Transverse colon (tissue), 4 donors: ENCODE data around the gene DNASE1L3. TPM values are rescaled to one million over a fixed set of nuclear protein-coding genes. Genes with fewer than 3 reads are reported as not detected.

ENCODE experiments used
- DNase-seq: peaks from one replicate; pipeline ENCODE4 v3.0.0-alpha.2; 2019
- H3K27ac ChIP-seq, 4 donors: fragments of 200-600 bp; sonication (generic); 2 replicates each; pipeline ENCODE4 v1.5.1; 2016 to 2018; ENCODE audit warnings: inconsistent platforms in 4 of 4
- H3K27me3 ChIP-seq: fragments of 200-600 bp; sonication (generic); 2 replicates; pipeline ENCODE4 v1.5.1; 2017; ENCODE audit warnings: inconsistent platforms
- H3K36me3 ChIP-seq, 4 donors: fragments of 200-600 bp; sonication (generic); 2 replicates each; pipeline ENCODE4 v1.5.1; 2017 to 2019; ENCODE audit warnings: inconsistent platforms in 4 of 4
- H3K4me1 ChIP-seq, 4 donors: fragments of 200-600 bp; sonication (generic); 2 replicates each; pipeline ENCODE4 v1.5.1; 2017 to 2020; ENCODE audit warnings: inconsistent platforms in 4 of 4
- H3K4me3 ChIP-seq, 4 donors: fragments of 200-600 bp; sonication (generic); 1 replicate in 1 of 4; 2 replicates in 3 of 4; pipeline versions ENCODE4 v1.5.1 to v1.6.1; 2017 to 2019; ENCODE audit warnings: inconsistent platforms in 4 of 4
- H3K9me3 ChIP-seq, 2 donors: fragments of 200-600 bp; sonication (generic); 2 replicates each; pipeline ENCODE4 v1.5.1; 2017 to 2019; ENCODE audit warnings: inconsistent platforms in 2 of 2
- CTCF ChIP-seq, 5 experiments: fragments of 200-600 bp in 3 of 5; fragments of 450-650 bp in 2 of 5; sonication (generic) in 3 of 5; IDR thresholded peaks; 1 replicate in 2 of 5; 2 replicates in 3 of 5; pipeline ENCODE4 v1.5.1; 2016 to 2017; ENCODE audit warnings: antibody characterized with exemption in 5 of 5, inconsistent platforms in 3 of 5, mild to moderate bottlenecking in 2 of 5, moderate library complexity in 1 of 5
- EP300 ChIP-seq: sonication (generic); formaldehyde crosslinking; IDR thresholded peaks from one replicate; pipeline ENCODE4 v1.6.1; 2017; ENCODE audit warnings: antibody characterized with exemption, low read depth
- POLR2A ChIP-seq: fragments of 450-650 bp; IDR thresholded peaks from one replicate; pipeline ENCODE4 v1.6.1; 2016; ENCODE audit warnings: antibody characterized with exemption, mild to moderate bottlenecking, moderate library complexity
- POLR2AphosphoS5 ChIP-seq, 3 donors: sonication (generic); formaldehyde crosslinking; IDR thresholded peaks; one replicate each; pipeline ENCODE4 v1.6.1; 2016; ENCODE audit warnings: antibody characterized with exemption in 3 of 3
- WGBS, 2 donors: methylation state at CpG; one replicate each; pipeline ENCODE4 v1.1.5; 2018; ENCODE audit warnings: low coverage in 1 of 2; 5-methylcytosine and 5-hydroxymethylcytosine counted together
- in situ Hi-C, 4 donors: fragments of 200-750 bp; cut with MboI; loops; one replicate each; pipeline versions ENCODE4 v1.15.0 to v1.15.1; 2017; ENCODE audit warnings: low sequenced_read_pairs in 3 of 4, low pct_ligation_motif_present in 1 of 4, low pct_unique_long_range_greater_than_20kb in 1 of 4
- intact Hi-C: fragments of 100-400 bp; cut with DNase I; formaldehyde crosslinking; loops from one replicate; pipeline ENCODE4 v1.15.1; 2023; ENCODE audit warnings: low total_unique reads
- total RNA-seq, 4 donors: library from RNA; depleted of rRNA; stranded (reverse); fragments of >200 nt; gene quantifications; one replicate each; pipeline ENCODE4 v1.1.0, GENCODE V29; 2016

DNASE1L3 gene
- total RNA-seq, 4 donors from 2014 or later, result 1.9 to 6.8 (median 3.6) TPM

DNA sequence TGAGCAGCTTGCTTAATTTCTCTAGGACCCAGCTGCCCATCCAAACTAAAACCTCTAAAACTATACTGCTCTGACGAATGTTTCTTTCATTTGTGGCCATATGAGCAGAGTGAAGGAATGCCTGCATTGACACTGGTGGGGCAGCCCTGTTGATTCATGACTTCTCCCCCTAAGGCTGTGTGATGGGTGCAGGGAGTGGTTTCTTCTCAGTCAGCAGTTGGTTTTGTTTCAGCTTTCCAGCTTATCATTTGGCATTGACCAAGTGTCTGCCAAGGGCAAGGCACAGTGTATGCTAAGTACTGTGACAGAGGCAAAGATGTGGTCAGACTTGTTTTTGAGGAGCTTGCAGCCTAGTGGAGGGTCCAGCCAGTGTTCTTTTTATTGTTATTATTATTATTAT, 31.6 kb upstream of the DNASE1L3 start:
- WGBS, 2 donors, result 30 to 33% methylated on average over 1 of the region's 1 CpG
- H3K4me3 ChIP-seq, result no peak overlapping the region
- H3K9me3 ChIP-seq, result no peaks in the 10 kb centered on the region
- in situ Hi-C loops (loop anchor here in 1 of 4 donors (10.0 kb wide), 1 partner anchor 52 kb away; no protein-coding TSS in a partner anchor), intact Hi-C loops (no loop called here)
- peaks cover 0 to 31% (median 19%) of the 10 kb centered on the region in 4 donors for H3K4me1 ChIP-seq
- no peak overlapping the region for H3K27ac ChIP-seq
- H3K27me3 ChIP-seq, result no peaks in the 10 kb centered on the region
- no peak for DNase-seq
- H3K36me3 ChIP-seq, result no peaks in the 10 kb centered on the region
- TF ChIP-seq POLR2AphosphoS5 (IDR thresholded peaks at IDR 0.05), result no peak
- TF ChIP-seq POLR2A, result no peak
- TF ChIP-seq EP300, result no peak
- no peak for TF ChIP-seq CTCF (IDR thresholded peaks at IDR 0.05)

DNA sequence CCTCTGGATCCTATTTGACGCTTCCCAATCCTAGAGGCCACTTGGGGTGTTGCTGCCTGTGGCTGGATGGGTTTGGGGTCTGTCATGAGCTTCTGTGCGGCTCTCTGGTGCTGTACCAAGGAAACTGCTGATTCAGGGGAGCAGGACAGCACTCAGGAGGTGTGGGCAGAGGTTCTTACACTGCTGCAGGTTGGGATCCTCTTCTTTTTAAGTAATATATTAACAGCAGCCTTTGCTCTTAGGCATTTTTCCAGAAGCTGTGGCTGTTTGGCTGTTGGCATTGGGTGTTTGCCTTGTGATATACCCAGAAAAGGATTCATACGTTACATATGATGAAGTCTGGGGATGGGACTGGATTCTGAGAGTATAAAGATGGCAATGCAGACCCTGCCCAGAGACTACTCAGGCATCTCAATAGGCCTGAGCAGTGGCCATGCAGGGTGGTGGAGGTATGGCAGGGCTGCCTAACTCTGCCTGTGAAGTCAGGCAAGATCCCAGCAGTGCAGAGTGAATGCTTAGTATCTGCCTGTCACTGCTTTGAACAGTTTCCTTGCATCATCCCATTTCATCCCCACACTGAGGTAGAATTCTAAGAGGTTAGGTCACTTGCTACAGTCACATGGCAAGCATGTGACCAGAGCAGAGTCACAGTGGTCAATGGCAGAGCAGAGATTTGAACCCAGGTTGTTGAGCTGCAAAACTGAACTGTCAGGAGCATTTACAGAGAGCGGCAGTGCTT, 30.7 kb upstream of the DNASE1L3 start:
- 51 to 76% methylated on average over 2 to 4 of the region's 4 CpGs for WGBS, 2 donors
- H3K27ac ChIP-seq, result peak overlapping the region in 1 of 4 donors; percentile 18
- intact Hi-C loops, result no loop called here

GRCh38 chr3:58238830-58239229, 28.1 kb upstream of the DNASE1L3 start:
- H3K27me3 ChIP-seq, result no peaks in the 10 kb centered on the region
- in situ Hi-C loops, result no loop called here

More for the DNA sequence above, 30.7 kb upstream of the DNASE1L3 start:
- no peak for DNase-seq
- no peaks in the 10 kb centered on the region for H3K36me3 ChIP-seq
- no peaks in the 10 kb centered on the region for H3K9me3 ChIP-seq
- no peak for TF ChIP-seq EP300
- TF ChIP-seq POLR2A, result no peak
- no peak for TF ChIP-seq POLR2AphosphoS5 (IDR thresholded peaks at IDR 0.05)
- H3K4me1 ChIP-seq, result peaks cover 0 to 36% (median 23%) of the 10 kb centered on the region in 4 donors
- in situ Hi-C loops, result loop anchor here in 1 of 4 donors (10.0 kb wide), 1 partner anchor 53 kb away; no protein-coding TSS in a partner anchor
- no peak overlapping the region for H3K4me3 ChIP-seq
- H3K27me3 ChIP-seq, result no peaks in the 10 kb centered on the region

GRCh38 chr3:58237941-58238681, 27.3 kb upstream of the DNASE1L3 start:
- H3K27me3 ChIP-seq, result no peaks in the 10 kb centered on the region
- TF ChIP-seq CTCF (IDR thresholded peaks at IDR 0.05), result no peak
- TF ChIP-seq EP300, result no peak
- peak; percentile 33 for TF ChIP-seq POLR2A
- peak in 1 of 3 donors; percentile 3 for TF ChIP-seq POLR2AphosphoS5 (IDR thresholded peaks at IDR 0.05)
- intact Hi-C loops, result loop anchor here (5.0 kb wide), 1 partner anchor 69 kb away; the partner anchor contains the start of genes HTD2 and RPP14
- H3K4me3 ChIP-seq, result peak overlapping the region; percentile 61 to 90 (median 82)
- WGBS, 2 donors, result 1% methylated on average over 44 of the region's 53 CpGs; no CpG with 5 or more reads in 1 of the 2 donors
- peak; percentile 72 for DNase-seq
- in situ Hi-C loops, result no loop called here
- no peaks in the 10 kb centered on the region for H3K36me3 ChIP-seq
- H3K9me3 ChIP-seq, result no peaks in the 10 kb centered on the region
- peak overlapping the region; percentile 89 to 91 (median 90) for H3K27ac ChIP-seq
- H3K4me1 ChIP-seq, result peaks cover 0 to 28% (median 21%) of the 10 kb centered on the region in 4 donors

More at GRCh38 chr3:58238830-58239229, 28.1 kb upstream of the DNASE1L3 start:
- WGBS, 2 donors, result 69 to 70% methylated on average over 7 of the region's 7 CpGs
- TF ChIP-seq POLR2A (no peak), CTCF (IDR thresholded peaks at IDR 0.05) (no peak), EP300 (no peak), POLR2AphosphoS5 (IDR thresholded peaks at IDR 0.05) (no peak)
- peak overlapping the region in 3 of 4 donors; percentile 89 to 91 (median 90) for H3K27ac ChIP-seq
- intact Hi-C loops, result loop anchor here (5.0 kb wide), 1 partner anchor 68 kb away; the partner anchor contains the start of genes HTD2 and RPP14
- no peaks in the 10 kb centered on the region for H3K36me3 ChIP-seq
- no peaks in the 10 kb centered on the region for H3K9me3 ChIP-seq
- DNase-seq, result no peak
- H3K4me1 ChIP-seq, result peaks cover 0 to 28% (median 21%) of the 10 kb centered on the region in 4 donors
- peak overlapping the region in 3 of 4 donors; percentile 79 to 90 (median 84) for H3K4me3 ChIP-seq
